Measurements from ENCODE around the gene KCNK15.

The KCNK15 gene

GRCh38 chr20:44765701-44766347, 20.2 kb downstream of the KCNK15 start:
- Histone ChIP-seq H3K27ac (no peak overlapping the region), H3K4me1 (peaks cover 12% of the 10 kb centered on the region), H3K9me3 (no peaks in the 10 kb centered on the region), H3K4me2 (no peak overlapping the region), H3K27me3 (no peaks in the 10 kb centered on the region), H4K20me1 (no peaks in the 10 kb centered on the region), H3K36me3 (no peaks in the 10 kb centered on the region), H3K9ac (no peak overlapping the region), H3K4me3 (no peak overlapping the region)
- TF ChIP-seq Cebpa-rat (IDR thresholded peaks at IDR 0.05), result no peak

DNA sequence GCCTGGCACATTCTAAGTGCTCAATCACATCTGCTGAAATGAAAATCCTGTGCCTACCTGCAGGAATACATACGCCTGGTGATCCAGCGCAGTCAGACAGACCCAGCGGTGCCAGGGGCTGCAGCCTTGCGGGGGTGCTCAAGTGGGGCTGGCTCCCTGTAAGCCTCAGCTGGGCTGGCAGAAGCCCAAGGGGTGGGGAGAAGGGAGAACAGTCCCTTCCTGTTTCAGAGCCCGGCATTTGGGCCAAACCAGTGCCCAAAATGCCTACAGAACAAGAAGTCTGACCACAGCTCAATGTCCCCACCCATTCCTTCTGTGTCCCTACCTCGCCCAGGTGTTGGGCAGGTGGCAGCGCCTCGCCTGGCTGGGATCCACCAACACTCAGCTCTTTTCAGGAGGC, 22.6 kb downstream of the KCNK15 start:
- H3K9me3 ChIP-seq, result no peaks in the 10 kb centered on the region
- H3K36me3 ChIP-seq, result no peaks in the 10 kb centered on the region
- H3K4me1 ChIP-seq, result peaks cover 16% of the 10 kb centered on the region
- H3K27ac ChIP-seq, result no peak overlapping the region
- H3K27me3 ChIP-seq, result no peaks in the 10 kb centered on the region
- no peaks in the 10 kb centered on the region for H4K20me1 ChIP-seq
- H3K4me3 ChIP-seq, result no peak overlapping the region
- H3K9ac ChIP-seq, result no peak overlapping the region
- no peak overlapping the region for H3K4me2 ChIP-seq
- TF ChIP-seq Cebpa-rat (IDR thresholded peaks at IDR 0.05), result no peak

DNA sequence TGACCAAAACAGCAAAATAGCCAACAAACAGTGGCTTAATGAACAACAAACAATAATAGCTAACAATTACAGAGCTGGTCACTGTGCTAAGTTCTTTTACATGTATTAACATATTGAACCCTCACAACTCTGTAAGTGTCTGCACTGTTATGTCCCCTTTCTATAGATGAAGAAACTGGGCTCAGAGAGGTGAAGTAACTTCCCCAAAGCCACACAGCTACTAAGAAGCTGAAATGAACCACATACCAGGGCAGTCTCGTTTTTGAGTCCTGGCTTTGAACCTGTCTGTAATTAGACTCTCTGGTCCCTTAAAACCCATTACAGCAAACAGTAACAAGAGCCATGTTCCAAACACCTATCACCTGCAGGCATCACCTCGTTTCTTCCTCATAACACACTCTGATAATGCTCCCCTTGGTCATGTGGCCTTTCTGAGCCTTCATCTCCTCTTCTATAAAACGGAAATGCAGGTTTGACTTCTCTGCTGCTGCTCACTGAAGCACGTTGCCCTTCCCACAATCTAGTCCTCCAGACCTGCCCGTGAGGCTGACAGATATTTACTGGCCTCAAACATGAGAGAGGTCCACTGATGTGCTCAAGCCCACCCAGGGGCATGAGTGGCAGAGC, 23.3 kb downstream of the KCNK15 start:
- no peak for TF ChIP-seq Cebpa-rat (IDR thresholded peaks at IDR 0.05)
- Histone ChIP-seq H3K27me3 (no peaks in the 10 kb centered on the region), H3K4me3 (no peak overlapping the region), H3K9ac (no peak overlapping the region), H4K20me1 (no peaks in the 10 kb centered on the region), H3K4me1 (peaks cover 16% of the 10 kb centered on the region), H3K27ac (no peak overlapping the region), H3K9me3 (no peaks in the 10 kb centered on the region), H3K4me2 (peak overlapping the region; percentile 6), H3K36me3 (no peaks in the 10 kb centered on the region)

DNA sequence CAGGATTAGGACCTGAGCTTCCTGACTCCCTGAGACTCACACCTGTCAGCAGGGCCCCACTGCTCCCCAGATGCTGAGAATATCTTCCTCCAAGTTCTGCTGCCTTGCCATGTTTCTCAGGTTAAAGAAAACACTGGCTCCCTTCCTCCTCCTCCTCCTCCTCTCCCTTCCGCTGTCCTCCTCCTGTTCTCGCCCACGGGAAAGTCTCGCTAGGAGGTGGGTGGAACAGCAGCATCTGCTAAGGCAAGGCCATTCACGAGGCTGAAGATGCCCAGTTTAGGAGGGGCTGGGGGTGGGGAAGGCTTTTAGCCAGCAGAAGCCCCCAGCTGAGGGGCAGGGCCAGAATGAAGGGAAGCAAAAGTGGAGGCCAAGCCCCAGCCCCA, 23.8 kb downstream of the KCNK15 start:
- peak overlapping the region; percentile 6 for H3K4me2 ChIP-seq
- no peak overlapping the region for H3K9ac ChIP-seq
- TF ChIP-seq Cebpa-rat (IDR thresholded peaks at IDR 0.05), result no peak
- H3K27ac ChIP-seq, result no peak overlapping the region
- no peak overlapping the region for H3K4me3 ChIP-seq
- H3K9me3 ChIP-seq, result no peaks in the 10 kb centered on the region
- no peaks in the 10 kb centered on the region for H4K20me1 ChIP-seq
- no peaks in the 10 kb centered on the region for H3K36me3 ChIP-seq
- peaks cover 16% of the 10 kb centered on the region for H3K4me1 ChIP-seq
- H3K27me3 ChIP-seq, result no peaks in the 10 kb centered on the region

DNA sequence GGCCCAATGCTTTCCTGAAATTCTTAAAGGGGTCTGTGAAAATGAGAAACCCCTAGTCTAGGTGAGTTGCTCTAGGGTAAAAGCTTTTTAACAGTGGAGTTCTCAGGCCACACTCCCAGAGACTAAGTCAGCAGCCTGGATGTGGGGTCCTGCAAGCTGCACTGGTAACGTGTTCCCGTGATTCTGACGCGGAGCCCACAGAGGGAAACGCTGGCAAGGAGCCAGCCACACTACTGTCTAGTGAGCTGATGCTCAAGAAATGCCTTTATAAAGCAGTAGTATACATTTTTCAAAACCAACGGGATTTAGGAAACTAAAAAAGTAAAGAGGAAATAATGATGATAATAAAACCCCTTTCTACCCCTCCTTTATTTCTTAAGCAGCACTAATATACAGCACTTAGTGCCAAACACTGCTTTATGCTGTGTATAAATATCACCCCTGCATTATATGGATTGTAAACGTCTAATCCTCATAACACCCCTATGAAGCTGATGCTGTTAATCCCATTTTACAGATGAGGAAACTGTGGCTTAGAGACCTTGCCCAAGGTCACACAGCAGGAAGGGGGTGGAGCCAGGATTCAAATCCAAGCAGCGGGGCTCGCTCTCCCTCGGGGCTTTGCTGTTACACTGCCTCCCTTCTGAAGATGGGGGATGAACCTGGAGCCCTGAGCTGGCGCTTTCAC, 25.0 kb downstream of the KCNK15 start:
- Histone ChIP-seq H3K9ac (no peak overlapping the region), H3K4me2 (no peak overlapping the region), H3K4me1 (peaks cover 16% of the 10 kb centered on the region), H3K4me3 (no peak overlapping the region), H3K27me3 (no peaks in the 10 kb centered on the region), H3K9me3 (no peaks in the 10 kb centered on the region), H3K36me3 (no peaks in the 10 kb centered on the region), H4K20me1 (0 out of 2 replicates have a peak, but pooled peaks cover 7% of the 10 kb centered on the region), H3K27ac (no peak overlapping the region)
- TF ChIP-seq Cebpa-rat (IDR thresholded peaks at IDR 0.05), result no peak

GRCh38 chr20:44771172-44771535, 25.5 kb downstream of the KCNK15 start:
- TF ChIP-seq Cebpa-rat (IDR thresholded peaks at IDR 0.05), result no peak

GRCh38 chr20:44772636-44773035, 27.0 kb downstream of the KCNK15 start:
- Histone ChIP-seq H3K27me3 (no peaks in the 10 kb centered on the region), H3K4me2 (no peak overlapping the region), H3K4me1 (peaks cover 16% of the 10 kb centered on the region), H3K9me3 (no peaks in the 10 kb centered on the region), H3K9ac (no peak overlapping the region), H3K27ac (no peak overlapping the region), H3K4me3 (no peak overlapping the region), H3K36me3 (no peaks in the 10 kb centered on the region), H4K20me1 (peaks cover 14% of the 10 kb centered on the region; the same call in 1 of the 2 replicates)
- TF ChIP-seq Cebpa-rat (IDR thresholded peaks at IDR 0.05), result no peak

More at GRCh38 chr20:44771172-44771535, 25.5 kb downstream of the KCNK15 start:
- H3K4me3 ChIP-seq, result no peak overlapping the region
- no peak overlapping the region for H3K27ac ChIP-seq
- no peaks in the 10 kb centered on the region for H3K36me3 ChIP-seq
- H3K4me2 ChIP-seq, result no peak overlapping the region
- no peaks in the 10 kb centered on the region for H3K9me3 ChIP-seq
- no peak overlapping the region for H3K9ac ChIP-seq
- peaks cover 16% of the 10 kb centered on the region for H3K4me1 ChIP-seq
- H4K20me1 ChIP-seq, result 0 out of 2 replicates have a peak, but pooled peaks cover 7% of the 10 kb centered on the region
- no peaks in the 10 kb centered on the region for H3K27me3 ChIP-seq

GRCh38 chr20:44773070-44773829, 27.6 kb downstream of the KCNK15 start:
- Histone ChIP-seq H3K4me2 (no peak overlapping the region), H3K36me3 (no peaks in the 10 kb centered on the region), H3K4me1 (peaks cover 16% of the 10 kb centered on the region), H3K27me3 (no peaks in the 10 kb centered on the region), H3K4me3 (no peak overlapping the region), H3K9ac (no peak overlapping the region), H3K27ac (no peak overlapping the region), H4K20me1 (peaks cover 14% of the 10 kb centered on the region; the same call in 1 of the 2 replicates), H3K9me3 (no peaks in the 10 kb centered on the region)
- TF ChIP-seq Cebpa-rat (IDR thresholded peaks at IDR 0.05), result no peak

GRCh38 chr20:44776980-44777379, 31.3 kb downstream of the KCNK15 start:
- no peak for TF ChIP-seq Cebpa-rat (IDR thresholded peaks at IDR 0.05)
- Histone ChIP-seq H4K20me1 (peaks cover 14% of the 10 kb centered on the region; the same call in 1 of the 2 replicates), H3K4me2 (no peak overlapping the region), H3K4me3 (no peak overlapping the region), H3K27me3 (no peaks in the 10 kb centered on the region), H3K4me1 (no peaks in the 10 kb centered on the region), H3K9ac (no peak overlapping the region), H3K9me3 (no peaks in the 10 kb centered on the region), H3K27ac (no peak overlapping the region), H3K36me3 (no peaks in the 10 kb centered on the region)
